Bone marrow (tissue), 2 donors: ENCODE data around the gene GOLM1.

Experiments used
- DNase-seq, 2 donors: peaks; one replicate each; lab custom pipeline; 2025; lab: John Stamatoyannopoulos, UW

Gene GOLM1

DNA sequence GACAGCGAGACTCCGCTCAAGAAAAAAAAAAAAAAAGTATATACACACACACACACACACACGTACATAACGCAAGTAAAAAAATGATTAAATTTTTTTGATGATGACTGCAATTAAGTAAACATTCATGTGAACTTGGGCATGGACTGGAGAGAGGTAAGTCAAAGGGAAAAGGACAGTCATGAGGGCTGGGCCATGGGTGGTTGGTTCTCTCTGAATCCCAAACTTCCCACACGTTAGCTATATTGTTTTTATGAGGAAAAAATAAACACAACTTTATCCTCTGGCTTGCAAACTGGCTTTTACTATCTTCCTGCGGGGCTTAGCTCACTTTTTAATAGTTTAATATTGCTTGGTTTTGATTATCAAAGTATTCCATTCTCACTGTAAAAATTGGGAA, 53.7 kb downstream of the GOLM1 start:
- DNase-seq, result no peak

- no peak for DNase-seq
Observed at GRCh38 chr9:86043999-86044398, 55.4 kb downstream of the GOLM1 start.

- no peak for DNase-seq
Observed at GRCh38 chr9:86043586-86043985, 55.8 kb downstream of the GOLM1 start.

- DNase-seq, result no peak
Observed at GRCh38 chr9:86042199-86042978, 57.0 kb downstream of the GOLM1 start.

GRCh38 chr9:86041311-86041741, 58.0 kb downstream of the GOLM1 start:
- DNase-seq, result no peak

DNA sequence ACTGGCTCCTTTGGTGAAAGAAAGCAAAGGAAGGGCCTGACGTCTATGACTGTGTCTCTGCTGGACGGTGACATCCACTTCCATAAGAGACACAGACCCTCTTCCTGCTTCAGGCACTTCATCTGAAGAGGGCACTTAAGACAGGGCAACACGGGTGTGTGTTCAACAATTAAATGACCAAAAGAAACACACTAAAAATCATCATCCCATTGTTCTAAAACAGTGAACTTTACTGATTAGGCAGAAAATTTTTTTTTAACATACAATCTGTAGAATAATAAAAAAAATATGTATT, 58.5 kb downstream of the GOLM1 start:
- no peak for DNase-seq

GRCh38 chr9:86039991-86040860, 59.1 kb downstream of the GOLM1 start:
- no peak for DNase-seq

- DNase-seq, result no peak
Observed at GRCh38 chr9:86036555-86036954, 62.8 kb downstream of the GOLM1 start.

DNA sequence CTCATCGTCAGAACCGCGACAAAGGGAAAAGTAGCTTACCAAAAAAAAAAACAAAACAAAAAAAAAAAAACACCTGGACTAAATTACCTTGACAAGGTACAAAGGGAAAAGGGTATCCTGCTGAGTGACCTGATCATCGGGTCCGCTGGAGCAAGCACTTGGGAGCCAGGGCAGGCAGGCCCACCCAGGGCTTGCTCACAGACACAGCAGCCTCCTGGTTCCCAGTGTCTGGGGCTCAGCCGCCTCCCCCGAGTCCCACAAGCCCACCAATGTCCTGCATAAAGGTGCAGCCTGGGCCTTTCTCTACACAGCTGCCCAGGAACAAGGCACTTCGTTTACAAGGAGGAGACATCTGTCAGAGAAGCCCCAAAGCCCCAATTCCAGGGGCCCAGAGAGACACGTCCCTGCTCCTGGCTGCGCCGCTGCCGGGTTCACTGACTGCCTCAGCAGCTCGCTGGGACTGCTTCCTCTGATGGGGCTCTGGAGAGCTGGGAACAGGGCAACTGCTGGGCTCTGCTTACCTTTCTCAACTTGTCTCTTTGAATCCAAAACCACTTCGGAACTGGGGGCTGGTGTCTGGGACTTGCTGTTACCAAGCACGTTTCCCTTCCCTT, 63.4 kb downstream of the GOLM1 start:
- DNase-seq, result no peak

DNA sequence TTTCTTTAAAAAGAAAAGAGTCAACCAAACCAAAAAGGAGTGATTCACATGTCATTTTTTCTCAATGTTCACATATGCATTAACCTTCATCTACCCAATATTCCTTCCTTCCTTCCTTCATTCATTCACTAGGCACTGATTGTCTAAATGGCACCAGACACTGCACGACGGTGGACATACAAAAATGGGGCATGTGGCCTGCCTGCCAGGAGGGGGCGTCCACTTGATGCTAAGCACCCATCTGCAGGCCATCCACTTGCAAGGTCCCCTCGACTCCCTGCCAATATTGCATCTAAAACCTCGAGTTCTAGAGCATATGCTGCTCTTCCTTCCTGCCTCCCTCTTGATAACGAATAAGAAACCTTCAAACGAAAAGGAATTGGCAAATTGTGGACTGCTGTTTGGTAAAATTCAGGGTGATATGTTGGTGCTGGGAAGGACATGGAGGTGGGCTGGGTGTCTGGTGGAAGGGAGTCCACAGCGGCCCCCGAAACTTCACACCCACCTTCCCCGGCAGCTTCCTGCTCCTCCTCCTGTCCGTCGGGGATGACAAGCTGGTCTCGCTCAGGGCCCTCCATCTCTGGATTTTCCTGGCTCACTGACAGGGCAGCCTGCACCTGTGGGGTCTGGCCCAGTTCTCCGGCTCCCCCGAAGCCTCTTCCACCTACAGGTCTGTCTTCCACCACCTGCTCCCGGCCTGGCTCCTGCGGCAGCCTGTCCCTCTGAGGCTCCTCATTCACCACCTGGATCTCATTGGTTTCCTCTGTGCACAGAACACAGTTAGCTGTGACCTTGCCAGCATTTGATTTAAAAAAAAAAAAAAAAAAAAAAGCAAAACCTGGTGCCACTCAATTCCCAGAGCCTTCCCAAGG, 64.3 kb downstream of the GOLM1 start:
- no peak for DNase-seq

DNA sequence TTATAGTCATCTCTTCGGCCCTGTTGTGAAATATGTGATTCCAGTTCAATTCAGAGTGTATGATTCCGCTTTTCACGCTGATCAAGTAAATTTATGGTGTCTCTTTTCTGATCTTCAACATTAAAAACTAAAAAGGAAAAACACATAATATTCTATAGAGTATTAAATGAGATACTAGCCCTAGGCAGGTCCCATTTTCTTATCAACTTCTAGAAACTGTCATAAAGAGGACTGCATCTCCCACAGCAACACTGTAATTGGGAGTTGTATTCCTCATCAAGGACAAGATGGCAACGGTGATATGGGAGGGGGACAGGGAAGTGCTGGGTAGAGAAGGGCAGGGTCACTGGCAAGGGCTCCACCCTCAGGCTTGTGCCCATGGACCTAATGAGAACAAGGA, 71.6 kb downstream of the GOLM1 start:
- DNase-seq, result no peak

DNA sequence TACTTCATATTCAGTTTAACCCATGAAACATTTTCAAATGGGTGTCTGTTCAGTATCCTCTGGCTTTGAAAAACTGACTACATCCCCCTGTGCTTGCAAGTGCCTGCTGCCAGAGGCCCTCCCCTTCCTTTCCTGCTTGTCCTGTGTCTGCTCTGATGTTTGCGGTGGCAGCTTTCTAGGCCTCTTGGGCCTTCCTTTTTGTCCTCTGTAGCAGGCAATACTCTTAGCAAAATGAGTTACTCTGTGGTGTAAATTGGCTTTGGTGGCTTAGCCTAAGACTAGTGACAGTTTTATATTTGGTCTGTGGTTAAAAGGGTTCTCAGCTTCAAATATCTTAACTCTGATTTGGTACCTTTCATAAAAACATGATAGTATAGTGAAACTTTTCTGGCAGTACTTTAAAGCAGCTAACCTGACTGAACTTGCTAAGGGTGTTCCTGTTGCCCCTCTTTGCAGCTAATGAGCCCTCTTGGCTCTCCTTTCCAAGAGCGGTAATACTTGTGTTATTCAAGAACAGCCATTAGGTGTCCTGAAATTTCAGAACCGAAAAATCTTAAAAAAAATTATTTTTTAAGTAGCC, 76.6 kb downstream of the GOLM1 start:
- no peak for DNase-seq

GRCh38 chr9:86021166-86021565, 78.2 kb downstream of the GOLM1 start:
- DNase-seq, result no peak

DNA sequence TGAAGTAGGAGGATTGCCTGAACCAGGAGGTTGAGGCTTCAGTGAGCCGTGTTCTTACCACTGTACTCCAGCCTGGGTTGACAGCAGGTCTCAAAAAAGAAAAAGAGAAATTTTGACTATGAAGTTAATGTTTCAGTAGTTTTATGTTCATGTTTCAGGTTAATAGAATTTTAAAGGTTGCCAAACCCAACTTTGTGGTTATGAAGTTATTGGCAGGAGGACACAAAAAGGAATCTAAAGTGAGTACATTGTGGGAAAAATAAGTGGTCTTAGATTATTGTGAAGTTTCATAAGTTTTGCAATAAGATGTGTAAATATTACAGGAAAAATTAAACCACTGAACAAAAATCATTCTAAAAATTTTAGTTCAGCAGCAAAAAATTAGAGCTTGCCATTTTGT, 78.6 kb downstream of the GOLM1 start:
- no peak for DNase-seq

GRCh38 chr9:86009133-86009532, 90.2 kb downstream of the GOLM1 start:
- DNase-seq, result no peak

DNA sequence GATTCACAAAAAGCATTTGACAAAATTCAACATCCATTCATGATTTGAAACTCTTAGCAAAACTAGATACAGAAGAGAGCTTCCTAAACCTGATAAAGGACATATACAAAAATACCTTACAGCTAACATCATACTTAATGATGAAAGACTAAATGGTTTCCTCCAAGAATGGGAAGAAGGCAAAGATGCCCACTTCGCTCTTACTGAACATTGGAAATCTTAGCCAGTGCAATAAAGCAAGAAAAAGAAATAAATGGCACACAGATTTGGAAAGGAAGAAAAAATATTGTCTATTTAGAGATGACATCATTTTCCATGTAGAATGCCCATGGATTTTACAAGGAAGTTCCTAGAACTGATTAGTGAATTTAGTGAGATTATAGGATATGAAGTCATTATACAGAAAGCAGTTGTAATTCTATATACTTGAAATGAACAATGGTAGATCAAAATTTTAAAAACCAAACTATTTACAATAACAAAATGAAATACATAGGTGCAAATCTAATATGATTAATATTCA, 94.0 kb downstream of the GOLM1 start:
- no peak for DNase-seq

- no peak for DNase-seq
Observed at GRCh38 chr9:85995599-85995998, 103.8 kb downstream of the GOLM1 start.

- DNase-seq, result no peak
Observed at GRCh38 chr9:85995097-85995496, 104.3 kb downstream of the GOLM1 start.

DNA sequence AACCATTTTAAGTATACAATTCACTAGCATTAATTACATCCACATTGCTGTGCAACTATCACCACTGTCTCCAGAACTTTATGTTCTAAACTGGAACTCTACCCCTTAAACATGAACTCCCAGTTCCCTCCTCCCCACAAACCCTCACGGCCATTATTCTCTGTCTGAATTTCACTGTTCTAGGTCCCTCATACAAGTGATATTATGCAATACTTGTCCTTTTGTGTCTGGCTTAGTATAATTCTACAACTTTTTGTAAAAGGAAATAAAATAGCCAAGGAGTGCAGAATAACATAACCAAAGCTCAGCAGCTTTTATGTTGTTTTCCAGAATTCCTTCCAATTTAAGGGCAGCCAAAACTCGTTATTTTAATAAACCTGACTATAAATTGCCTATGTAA, 105.2 kb downstream of the GOLM1 start:
- no peak for DNase-seq

- DNase-seq, result no peak
Observed at GRCh38 chr9:85987236-85987635, 112.1 kb downstream of the GOLM1 start.

- DNase-seq, result no peak
Observed at GRCh38 chr9:85984457-85984856, 114.9 kb downstream of the GOLM1 start.
